B cell (primary cell): ENCODE measurements around the gene DHX15.

Experiments
- CTCF ChIP-seq: fragments of 200-600 bp; IDR thresholded peaks from one replicate; pipeline ENCODE4 v1.8.0; 2022; ENCODE audit warnings: antibody characterized with exemption, mild to moderate bottlenecking
- EZH2 ChIP-seq: IDR thresholded peaks from 2 replicates; pipeline ENCODE4 v1.6.1; 2012; ENCODE audit warnings: borderline replicate concordance, low read depth, mild to moderate bottlenecking, moderate library complexity, low read length; ENCODE audit not compliant: insufficient read depth, poor library complexity, severe bottlenecking

DNA sequence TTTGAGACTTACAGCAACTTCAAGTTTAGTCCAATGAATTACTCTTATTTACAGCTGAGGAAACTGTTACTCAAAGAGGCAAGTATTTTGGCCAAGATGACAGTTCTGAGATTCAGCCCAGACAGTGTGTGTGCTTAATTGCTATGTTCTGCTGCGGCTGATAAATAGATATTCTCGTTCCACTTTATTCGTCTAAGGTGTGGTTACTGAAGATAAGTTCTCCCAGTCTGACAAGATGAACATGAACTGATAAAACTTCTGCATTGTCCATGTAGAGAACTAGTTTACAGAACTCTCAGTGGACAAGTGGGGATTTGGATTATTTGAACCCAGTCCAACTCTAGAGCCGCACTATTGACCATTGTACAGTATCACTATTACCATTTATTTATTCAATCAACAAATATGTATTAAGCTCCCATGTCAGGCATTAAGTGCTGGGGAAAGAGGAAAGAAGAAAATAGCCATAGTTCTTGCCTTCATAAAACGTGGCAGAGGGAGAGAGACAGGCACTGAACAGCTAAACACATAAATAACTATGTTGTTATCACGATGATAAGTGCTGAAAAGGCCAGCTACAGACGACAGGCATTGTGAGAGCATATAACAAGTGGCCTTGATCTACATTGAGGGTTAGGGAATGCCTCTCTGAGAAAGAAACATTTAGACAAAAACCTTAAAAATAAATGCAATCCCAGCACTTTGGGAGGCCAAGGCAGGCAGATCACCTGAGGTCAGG, 4.0 kb upstream of the DHX15 start:
- no peak for TF ChIP-seq CTCF
- TF ChIP-seq EZH2: no peak
